Endothelial cell of umbilical vein (primary cell): ENCODE results near the gene HMG20B.

Source experiments
- EZH2 ChIP-seq: IDR thresholded peaks from 2 replicates; pipeline ENCODE4 v1.6.1; 2012; ENCODE audit warnings: borderline replicate concordance, low read depth, mild to moderate bottlenecking, moderate library complexity, low read length, inconsistent platforms; ENCODE audit not compliant: severe bottlenecking
- GATA2 ChIP-seq: IDR thresholded peaks from 2 replicates; pipeline ENCODE4 v1.7.0; 2011; ENCODE audit warnings: low read depth, mild to moderate bottlenecking, moderate library complexity, mixed read lengths, low read length; ENCODE audit not compliant: insufficient read length, insufficient read depth
- JUN ChIP-seq: IDR thresholded peaks from 2 replicates; pipeline ENCODE4 v1.6.1; 2011; ENCODE audit warnings: borderline replicate concordance, low read depth; ENCODE audit not compliant: insufficient read length, insufficient read depth
- MYC ChIP-seq: IDR thresholded peaks from one replicate; pipeline ENCODE4 v1.6.1; 2011; ENCODE audit warnings: mild to moderate bottlenecking, low read depth, low read length
- POLR2A ChIP-seq: IDR thresholded peaks from 2 replicates; pipeline ENCODE4 v1.6.1; 2012; ENCODE audit warnings: low read depth, mild to moderate bottlenecking, control low read depth, low read length
- POLR2AphosphoS5 ChIP-seq: IDR thresholded peaks from 2 replicates; pipeline ENCODE4 v1.6.1; 2012; ENCODE audit warnings: low read depth, mild to moderate bottlenecking, control low read depth, low read length, moderate library complexity; ENCODE audit not compliant: insufficient read depth
- TF ChIP-seq, protein P1 (sequence below), 2 donors: IDR thresholded peaks; 1 replicate in 1 of 2; 2 replicates in 1 of 2; pipeline ENCODE4 v1.5.1; 2011; ENCODE audit warnings: low read length in 2 of 2, mild to moderate bottlenecking in 2 of 2, moderate library complexity in 2 of 2, control low read depth in 1 of 2, inconsistent platforms in 1 of 2, low read depth in 1 of 2; ENCODE audit not compliant: insufficient read depth in 1 of 2; ENCODE audit errors: extremely low read depth in 1 of 2
- TF ChIP-seq, protein P2 (sequence below): IDR thresholded peaks from 2 replicates; pipeline ENCODE4 v1.6.1; 2011; ENCODE audit not compliant: insufficient read depth, insufficient read length

- TF ChIP-seq POLR2AphosphoS5 (no peak), POLR2A (no peak), JUN (no peak), MYC (no peak), EZH2 (no peak), GATA2 (no peak)
- TF ChIP-seq, protein P1, sequence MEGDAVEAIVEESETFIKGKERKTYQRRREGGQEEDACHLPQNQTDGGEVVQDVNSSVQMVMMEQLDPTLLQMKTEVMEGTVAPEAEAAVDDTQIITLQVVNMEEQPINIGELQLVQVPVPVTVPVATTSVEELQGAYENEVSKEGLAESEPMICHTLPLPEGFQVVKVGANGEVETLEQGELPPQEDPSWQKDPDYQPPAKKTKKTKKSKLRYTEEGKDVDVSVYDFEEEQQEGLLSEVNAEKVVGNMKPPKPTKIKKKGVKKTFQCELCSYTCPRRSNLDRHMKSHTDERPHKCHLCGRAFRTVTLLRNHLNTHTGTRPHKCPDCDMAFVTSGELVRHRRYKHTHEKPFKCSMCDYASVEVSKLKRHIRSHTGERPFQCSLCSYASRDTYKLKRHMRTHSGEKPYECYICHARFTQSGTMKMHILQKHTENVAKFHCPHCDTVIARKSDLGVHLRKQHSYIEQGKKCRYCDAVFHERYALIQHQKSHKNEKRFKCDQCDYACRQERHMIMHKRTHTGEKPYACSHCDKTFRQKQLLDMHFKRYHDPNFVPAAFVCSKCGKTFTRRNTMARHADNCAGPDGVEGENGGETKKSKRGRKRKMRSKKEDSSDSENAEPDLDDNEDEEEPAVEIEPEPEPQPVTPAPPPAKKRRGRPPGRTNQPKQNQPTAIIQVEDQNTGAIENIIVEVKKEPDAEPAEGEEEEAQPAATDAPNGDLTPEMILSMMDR (IDR thresholded peaks at IDR 0.05; ENCODE audit: extremely low read depth in 1 of 2, insufficient read depth in 1 of 2, low read depth in 1 of 2, low read length in 2 of 2), result no peak
- TF ChIP-seq, protein P2, sequence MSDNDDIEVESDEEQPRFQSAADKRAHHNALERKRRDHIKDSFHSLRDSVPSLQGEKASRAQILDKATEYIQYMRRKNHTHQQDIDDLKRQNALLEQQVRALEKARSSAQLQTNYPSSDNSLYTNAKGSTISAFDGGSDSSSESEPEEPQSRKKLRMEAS, result no peak
Observed at GRCh38 chr19:3538965-3539755, 33.6 kb upstream of the HMG20B start, which contains the start of gene TEKTIP1.
